Glutamatergic neuron (in vitro differentiated cells): ENCODE measurements around the gene TSPAN18. TPM values are rescaled to one million over a fixed set of nuclear protein-coding genes. Genes with fewer than 3 reads are reported as not detected.

Experiments
- DNase-seq: peaks from one replicate; pipeline ENCODE4 v3.0.0; 2022
- H3K27ac Mint-ChIP-seq: one replicate; pipeline ENCODE4 v1.8.0; 2020; ENCODE audit warnings: mild to moderate bottlenecking, mixed read lengths, inconsistent platforms; ENCODE audit not compliant: unreplicated experiment
- H3K27me3 Mint-ChIP-seq: one replicate; pipeline ENCODE4 v1.8.0; 2020; ENCODE audit warnings: mild to moderate bottlenecking, moderate library complexity, mixed read lengths, inconsistent platforms; ENCODE audit not compliant: unreplicated experiment
- H3K36me3 Mint-ChIP-seq: one replicate; pipeline ENCODE4 v1.8.0; 2020; ENCODE audit warnings: mild to moderate bottlenecking, mixed read lengths, inconsistent platforms; ENCODE audit not compliant: unreplicated experiment
- H3K4me1 Mint-ChIP-seq: one replicate; pipeline ENCODE4 v1.8.0; 2020; ENCODE audit warnings: mild to moderate bottlenecking, low read depth, mixed read lengths, inconsistent platforms; ENCODE audit not compliant: unreplicated experiment
- H3K4me3 Mint-ChIP-seq: one replicate; pipeline ENCODE4 v1.8.0; 2020; ENCODE audit warnings: mild to moderate bottlenecking, mixed read lengths, inconsistent platforms; ENCODE audit not compliant: unreplicated experiment
- H3K9me3 Mint-ChIP-seq: one replicate; pipeline ENCODE4 v1.8.0; 2020; ENCODE audit warnings: mild to moderate bottlenecking, moderate library complexity, mixed read lengths, inconsistent platforms; ENCODE audit not compliant: unreplicated experiment
- total RNA-seq: library from RNA; stranded (reverse); fragmentation: NEBNext Ultra II Directional; extraction: Animal tissue kit (Norgen Biotek cat#: 25700); gene quantifications from one replicate; pipeline ENCODE4 v1.2.1, GENCODE V29; 2021; ENCODE audit not compliant: unreplicated experiment
- TF ChIP-seq, protein P1 (sequence below): fragments of 200-600 bp; sonication (generic); IDR thresholded peaks from one replicate; pipeline ENCODE4 v1.5.0; 2021; ENCODE audit not compliant: partially characterized antibody, unreplicated experiment

The TSPAN18 gene
- total RNA-seq, 1 donor from 2014 or later = 80.4 TPM

DNA sequence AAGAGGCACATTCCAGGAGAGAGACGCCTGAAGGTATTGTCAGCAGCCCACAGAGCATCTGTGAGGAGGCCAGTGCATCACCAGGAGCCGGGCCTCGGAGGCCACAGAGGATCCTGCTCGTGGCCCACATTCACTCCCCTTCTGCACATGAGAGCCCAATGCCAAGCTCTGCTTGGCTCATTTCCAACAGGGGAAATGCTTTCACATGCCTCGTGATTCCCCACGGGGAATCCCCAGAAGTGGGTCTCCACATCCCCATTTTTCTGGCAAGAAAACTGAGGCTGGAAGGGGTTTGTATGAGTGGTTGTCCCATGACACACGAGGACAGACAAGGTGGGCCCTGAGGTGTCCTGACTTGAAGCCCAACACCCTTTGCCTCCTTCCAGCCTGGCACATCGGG is 189.6 kb downstream of the TSPAN18 start:
- peaks cover 19% of the 10 kb centered on the region for H3K4me1 Mint-ChIP-seq
- H3K27ac Mint-ChIP-seq = no peak overlapping the region
- peaks cover 4% of the 10 kb centered on the region for H3K9me3 Mint-ChIP-seq
- no peak for DNase-seq
- TF ChIP-seq, protein P1, sequence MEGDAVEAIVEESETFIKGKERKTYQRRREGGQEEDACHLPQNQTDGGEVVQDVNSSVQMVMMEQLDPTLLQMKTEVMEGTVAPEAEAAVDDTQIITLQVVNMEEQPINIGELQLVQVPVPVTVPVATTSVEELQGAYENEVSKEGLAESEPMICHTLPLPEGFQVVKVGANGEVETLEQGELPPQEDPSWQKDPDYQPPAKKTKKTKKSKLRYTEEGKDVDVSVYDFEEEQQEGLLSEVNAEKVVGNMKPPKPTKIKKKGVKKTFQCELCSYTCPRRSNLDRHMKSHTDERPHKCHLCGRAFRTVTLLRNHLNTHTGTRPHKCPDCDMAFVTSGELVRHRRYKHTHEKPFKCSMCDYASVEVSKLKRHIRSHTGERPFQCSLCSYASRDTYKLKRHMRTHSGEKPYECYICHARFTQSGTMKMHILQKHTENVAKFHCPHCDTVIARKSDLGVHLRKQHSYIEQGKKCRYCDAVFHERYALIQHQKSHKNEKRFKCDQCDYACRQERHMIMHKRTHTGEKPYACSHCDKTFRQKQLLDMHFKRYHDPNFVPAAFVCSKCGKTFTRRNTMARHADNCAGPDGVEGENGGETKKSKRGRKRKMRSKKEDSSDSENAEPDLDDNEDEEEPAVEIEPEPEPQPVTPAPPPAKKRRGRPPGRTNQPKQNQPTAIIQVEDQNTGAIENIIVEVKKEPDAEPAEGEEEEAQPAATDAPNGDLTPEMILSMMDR = no peak
- H3K36me3 Mint-ChIP-seq = no peaks in the 10 kb centered on the region
- no peak overlapping the region for H3K4me3 Mint-ChIP-seq
- H3K27me3 Mint-ChIP-seq = peaks cover 6% of the 10 kb centered on the region

DNA sequence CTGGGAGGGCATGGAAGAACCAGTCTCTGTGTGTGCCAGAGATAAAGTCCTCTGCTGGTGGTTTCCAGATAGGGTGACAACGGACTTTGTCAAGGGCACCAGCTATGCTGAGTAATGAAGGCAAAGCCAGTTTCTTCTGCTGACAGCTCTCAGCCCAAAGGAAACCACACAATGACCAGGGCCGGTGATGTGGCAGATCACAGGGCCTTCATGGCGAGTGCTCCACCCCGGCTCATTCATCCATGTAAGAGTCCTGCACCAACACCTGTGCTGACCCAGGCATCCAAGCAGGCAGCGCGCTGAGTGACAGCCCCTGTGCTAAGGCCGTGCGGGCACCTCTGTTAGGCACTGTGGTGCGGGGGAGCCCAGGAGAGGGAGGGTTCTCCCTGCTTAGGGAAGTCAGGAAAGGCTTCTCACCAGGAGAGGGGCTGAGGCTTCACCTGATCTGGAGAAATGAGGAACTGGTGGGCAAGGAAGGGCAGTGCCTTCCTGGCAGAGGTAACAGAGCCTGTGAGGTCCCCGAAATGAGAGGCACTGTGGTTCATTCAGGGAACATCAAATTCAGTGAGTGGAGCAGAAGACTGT is 190.1 kb downstream of the TSPAN18 start:
- Mint-ChIP-seq H3K4me1 (peaks cover 17% of the 10 kb centered on the region), H3K27ac (no peak overlapping the region), H3K36me3 (no peaks in the 10 kb centered on the region), H3K4me3 (no peak overlapping the region), H3K9me3 (peaks cover 4% of the 10 kb centered on the region), H3K27me3 (peaks cover 7% of the 10 kb centered on the region)
- DNase-seq = no peak
- TF ChIP-seq, protein P1 = no peak

DNA sequence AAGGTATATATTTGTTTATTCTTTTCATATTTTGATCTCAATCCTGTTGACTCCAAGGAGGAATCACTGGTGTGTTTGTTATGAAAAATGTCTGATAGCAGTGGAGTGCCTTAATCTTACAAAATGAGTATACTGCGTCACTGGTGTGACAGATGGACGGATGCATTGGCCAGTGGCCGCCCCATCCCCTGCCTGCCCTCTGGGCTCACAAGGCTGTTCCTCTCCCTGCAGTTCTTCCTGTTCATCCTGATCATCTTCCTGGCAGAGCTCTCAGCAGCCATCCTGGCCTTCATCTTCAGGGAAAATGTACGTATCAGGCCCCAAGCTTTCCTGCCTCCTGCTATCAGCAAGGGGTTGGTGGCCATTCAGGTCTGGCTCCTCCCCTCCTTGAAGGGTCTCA is 191.0 kb downstream of the TSPAN18 start:
- H3K27ac Mint-ChIP-seq = no peak overlapping the region

DNA sequence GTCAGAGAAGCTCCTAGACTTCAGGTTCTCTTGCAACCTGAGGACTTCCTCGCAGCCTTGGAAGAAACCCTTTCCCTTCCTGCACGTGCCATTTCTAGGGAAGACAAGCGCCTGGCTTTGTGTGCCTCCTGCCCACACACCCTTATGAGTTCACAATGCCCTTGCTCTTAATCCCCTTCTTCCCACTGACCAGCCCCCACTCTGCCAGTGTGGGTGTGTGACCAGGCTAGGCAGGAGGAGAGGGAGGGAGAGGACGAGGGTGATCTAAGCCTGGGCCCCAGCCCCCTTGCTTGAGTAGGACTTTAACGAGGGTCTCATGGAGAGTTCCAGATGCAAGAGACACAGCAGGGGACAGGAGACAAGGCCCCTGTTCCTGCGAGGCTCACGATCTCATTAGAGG is 193.7 kb downstream of the TSPAN18 start:
- TF ChIP-seq, protein P1 = no peak
- Mint-ChIP-seq H3K9me3 (peaks cover 5% of the 10 kb centered on the region), H3K4me1 (peaks cover 7% of the 10 kb centered on the region), H3K27ac (no peak overlapping the region), H3K27me3 (peaks cover 8% of the 10 kb centered on the region), H3K4me3 (no peak overlapping the region), H3K36me3 (no peaks in the 10 kb centered on the region)
- DNase-seq = no peak

More for the DNA sequence above, 191.0 kb downstream of the TSPAN18 start:
- no peak for DNase-seq
- no peak overlapping the region for H3K4me3 Mint-ChIP-seq
- H3K27me3 Mint-ChIP-seq = peaks cover 8% of the 10 kb centered on the region
- H3K9me3 Mint-ChIP-seq = peaks cover 3% of the 10 kb centered on the region
- H3K4me1 Mint-ChIP-seq = peaks cover 9% of the 10 kb centered on the region
- H3K36me3 Mint-ChIP-seq = no peaks in the 10 kb centered on the region
- TF ChIP-seq, protein P1 = no peak

- Mint-ChIP-seq H3K27me3 (peaks cover 7% of the 10 kb centered on the region), H3K4me1 (peaks cover 9% of the 10 kb centered on the region), H3K4me3 (no peak overlapping the region), H3K27ac (no peak overlapping the region), H3K9me3 (peaks cover 10% of the 10 kb centered on the region), H3K36me3 (no peaks in the 10 kb centered on the region)
- DNase-seq = no peak
- TF ChIP-seq, protein P1 = no peak
Observed at GRCh38 chr11:44923115-44923514, 196.4 kb downstream of the TSPAN18 start.
